AG10803 (cell line): ENCODE measurements around the gene CPLX1.
"Not testable (repeated sequence)": the region's sequence is repeated elsewhere in the genome, so short reads cannot be mapped to it uniquely, and the experiment has no call there.

Source experiments
- DNase-seq: peaks from one replicate; pipeline ENCODE4 v3.0.0; 2010; ENCODE audit warnings: low read depth
- H3K4me3 ChIP-seq: 2 replicates; pipeline ENCODE4 v1.5.1; 2011; ENCODE audit warnings: mild to moderate bottlenecking, low read length, control low read depth
- CTCF ChIP-seq: conservative IDR thresholded peaks from 2 replicates; pipeline ENCODE4 v1.5.1; 2011; ENCODE audit warnings: mild to moderate bottlenecking, low read length, control low read depth, inconsistent platforms

Gene CPLX1

GRCh38 chr4:777520-778262 is 48.2 kb downstream of the CPLX1 start:
- DNase-seq: no peak
- H3K4me3 ChIP-seq: no peak overlapping the region
- TF ChIP-seq CTCF: no peak

- no peak for DNase-seq
- TF ChIP-seq CTCF: no peak
- no peak overlapping the region for H3K4me3 ChIP-seq
These were observed 49.0 kb downstream of the CPLX1 start for GRCh38 chr4:776743-777441.

GRCh38 chr4:775485-775884 is 50.4 kb downstream of the CPLX1 start:
- DNase-seq, H3K4me3 ChIP-seq: not testable (repeated sequence)

- DNase-seq, H3K4me3 ChIP-seq: not testable (repeated sequence)
These were observed 51.4 kb downstream of the CPLX1 start for GRCh38 chr4:774419-775092.

- no peak for DNase-seq
- no peak for TF ChIP-seq CTCF
- no peak overlapping the region for H3K4me3 ChIP-seq
These were observed 52.7 kb downstream of the CPLX1 start for GRCh38 chr4:773214-773613.

- TF ChIP-seq CTCF: no peak
- no peak for DNase-seq
- no peak overlapping the region for H3K4me3 ChIP-seq
These were observed 53.2 kb downstream of the CPLX1 start for GRCh38 chr4:772776-773175.

- no peak for DNase-seq
- H3K4me3 ChIP-seq: no peak overlapping the region
- TF ChIP-seq CTCF: no peak
These were observed 53.8 kb downstream of the CPLX1 start for GRCh38 chr4:772118-772517.

- no peak overlapping the region for H3K4me3 ChIP-seq
- DNase-seq: no peak
- no peak for TF ChIP-seq CTCF
These were observed 54.5 kb downstream of the CPLX1 start for GRCh38 chr4:771464-771863.
